HG03045 (cell line): ENCODE data around the gene MXD3.

Source experiments
- ATAC-seq: cut with Tn5 transposase; IDR thresholded peaks from one replicate; pipeline ENCODE4 v1.9.1; 2021; ENCODE audit warnings: mild to moderate bottlenecking, moderate library complexity; ENCODE audit not compliant: unreplicated experiment

MXD3 gene

DNA sequence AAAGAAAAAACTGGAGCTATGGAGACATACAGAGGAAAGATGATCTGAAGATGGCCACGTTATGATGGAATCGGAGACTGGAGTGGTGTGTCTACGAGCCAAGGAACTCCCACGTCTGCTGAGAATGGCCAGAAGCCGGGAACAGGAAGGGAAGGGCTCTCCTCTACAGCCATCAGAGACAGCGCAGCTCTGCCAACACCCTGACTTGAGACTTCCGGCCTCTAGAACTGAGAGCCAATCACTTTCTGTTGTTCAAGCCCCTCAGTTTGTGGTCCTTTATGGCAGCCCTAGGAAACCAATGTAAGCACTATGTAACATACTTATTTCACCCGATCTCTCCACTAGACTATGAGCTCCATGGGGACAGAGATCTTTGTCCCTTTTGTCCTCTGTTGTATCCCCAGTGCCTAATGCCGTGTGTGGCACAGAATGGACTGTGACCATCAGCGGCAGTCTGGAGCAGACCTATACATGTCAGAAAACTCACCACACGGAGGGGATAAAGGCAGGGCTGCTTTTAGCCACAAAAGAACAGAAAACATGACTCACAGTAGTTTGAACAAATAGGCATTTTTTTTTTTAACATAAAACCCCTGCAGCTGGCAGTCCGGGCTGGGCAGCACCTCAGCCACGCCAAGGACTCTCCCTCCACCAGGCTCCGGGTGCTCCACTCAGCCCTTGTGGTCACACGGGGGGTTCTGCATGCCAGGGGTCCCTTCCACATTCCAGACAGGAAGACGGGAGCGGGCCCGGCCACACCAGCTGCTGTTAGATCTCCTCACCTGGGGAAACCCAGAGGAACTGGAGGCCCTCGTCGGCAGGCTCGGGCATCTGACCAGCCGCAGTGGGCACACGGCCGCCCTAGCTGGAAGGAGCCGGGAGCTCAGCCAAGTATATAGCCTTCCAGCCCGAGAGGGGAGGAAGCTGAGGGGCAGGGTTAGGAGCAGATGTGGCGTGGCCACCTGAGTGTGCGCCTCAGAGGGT, 16.1 kb upstream of the MXD3 start:
- no peak for ATAC-seq

DNA sequence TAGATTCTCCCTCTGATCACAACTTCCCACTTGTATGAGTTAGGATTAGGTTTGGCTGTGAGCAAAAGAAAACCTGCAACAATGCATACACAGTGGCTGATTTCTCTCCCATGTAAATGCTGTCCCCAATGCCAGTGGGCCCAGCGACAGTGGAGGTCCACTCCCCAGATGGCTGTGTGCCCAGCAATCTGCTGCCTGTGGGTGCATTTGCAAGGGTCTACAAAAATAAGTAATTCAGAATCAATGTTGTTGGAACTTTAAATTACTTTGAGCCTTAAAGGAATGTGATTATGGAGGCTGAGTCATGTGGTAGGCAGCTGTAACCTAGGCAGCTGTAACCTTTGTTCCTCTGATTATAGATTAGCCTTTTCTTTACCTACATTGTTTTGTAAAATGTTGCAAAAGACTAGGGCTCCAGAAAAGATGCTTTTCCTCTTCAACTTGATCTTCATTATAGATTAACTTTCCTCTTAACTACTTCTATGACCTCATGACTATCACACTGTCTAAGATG, 14.2 kb upstream of the MXD3 start:
- ATAC-seq: no peak

DNA sequence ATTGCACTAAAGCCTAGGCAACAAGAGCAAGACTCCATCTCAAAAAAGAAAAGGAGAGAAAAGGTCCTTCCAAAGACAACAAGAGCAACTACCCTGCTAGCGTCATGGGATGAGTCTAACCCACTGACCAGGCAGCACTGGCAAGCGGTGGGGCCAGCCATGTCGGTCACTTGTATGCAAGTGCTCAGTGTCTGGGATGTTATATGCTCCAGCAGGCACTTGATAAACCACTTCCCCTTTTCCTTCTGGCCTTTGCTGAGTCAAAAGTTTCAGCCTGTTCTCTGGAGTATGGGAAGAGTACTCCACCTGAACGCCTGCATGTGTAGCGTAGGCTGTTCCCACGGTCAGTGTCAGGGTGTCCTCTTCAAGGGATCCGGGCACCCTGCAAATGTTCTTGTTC, 9.2 kb upstream of the MXD3 start:
- no peak for ATAC-seq

DNA sequence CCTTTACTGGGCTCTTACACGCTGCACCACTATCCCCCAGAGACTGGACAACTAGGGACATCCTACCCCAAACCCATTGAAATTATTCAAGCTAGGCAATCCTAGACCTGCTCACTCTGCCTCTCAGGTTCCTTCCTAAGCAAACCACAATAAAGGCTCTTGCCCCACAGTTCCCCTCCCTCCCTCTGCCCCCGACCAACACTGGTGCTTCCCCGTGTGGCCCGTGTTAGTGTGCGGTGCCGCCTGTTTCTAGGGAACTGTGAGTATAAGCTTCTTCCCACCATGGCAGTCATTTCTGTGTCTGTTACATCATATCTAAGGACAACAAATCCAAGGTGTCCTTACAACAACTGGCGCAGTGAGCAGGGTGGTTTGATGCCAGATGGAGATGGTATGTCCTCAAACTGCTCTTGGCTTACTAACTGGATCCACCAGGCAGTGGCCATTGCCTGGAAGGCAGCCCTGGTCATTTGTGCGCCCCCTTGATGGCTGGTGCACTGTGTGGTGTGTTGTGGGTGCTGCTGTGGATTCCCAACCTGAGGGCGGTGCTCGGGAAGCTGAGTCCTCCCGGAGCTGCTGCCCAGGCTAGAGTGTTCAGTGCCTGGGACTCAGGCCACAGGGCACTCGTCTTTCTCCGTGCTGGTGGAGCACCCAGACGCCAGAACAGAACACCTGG, 8.4 kb upstream of the MXD3 start:
- no peak for ATAC-seq

DNA sequence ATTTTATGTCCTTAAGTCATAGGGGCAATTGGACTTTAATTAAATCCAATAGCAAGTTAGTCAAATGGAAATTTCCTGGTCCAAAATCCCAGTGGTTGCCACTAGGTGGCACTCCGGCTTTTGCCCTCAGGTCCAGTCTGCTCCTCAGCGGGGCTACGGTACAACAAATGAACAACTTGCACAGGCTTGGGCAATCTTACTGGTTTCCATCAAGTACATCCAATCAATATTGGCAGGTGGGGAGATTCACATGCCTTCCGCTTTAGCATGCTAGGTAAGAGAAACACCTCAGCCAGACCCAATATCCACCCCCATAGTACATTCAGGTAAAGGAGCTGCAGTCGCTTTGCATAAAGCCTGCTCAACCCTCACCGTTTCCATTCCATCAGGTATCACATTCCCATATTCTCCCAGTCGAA, 6.3 kb upstream of the MXD3 start:
- no peak for ATAC-seq

DNA sequence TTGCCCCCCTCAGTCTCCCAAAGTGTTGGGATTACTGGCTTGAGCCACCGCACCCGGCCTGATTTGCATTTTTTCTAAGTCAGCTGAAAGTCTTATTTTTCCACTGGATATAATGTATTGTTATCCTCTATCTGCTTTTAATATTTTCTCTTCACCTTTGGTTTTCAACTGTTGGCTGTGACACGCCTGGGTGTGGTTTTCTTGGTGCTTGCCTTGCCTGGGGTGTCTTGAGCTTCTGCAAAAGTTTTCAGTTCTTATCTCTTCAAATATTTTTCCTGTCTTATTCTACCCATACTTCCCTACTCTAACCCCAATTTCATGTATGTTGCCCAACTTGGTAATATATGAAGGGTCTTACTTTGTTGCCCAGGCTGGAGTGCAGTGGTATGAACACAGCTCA, 4.3 kb upstream of the MXD3 start:
- ATAC-seq: no peak

DNA sequence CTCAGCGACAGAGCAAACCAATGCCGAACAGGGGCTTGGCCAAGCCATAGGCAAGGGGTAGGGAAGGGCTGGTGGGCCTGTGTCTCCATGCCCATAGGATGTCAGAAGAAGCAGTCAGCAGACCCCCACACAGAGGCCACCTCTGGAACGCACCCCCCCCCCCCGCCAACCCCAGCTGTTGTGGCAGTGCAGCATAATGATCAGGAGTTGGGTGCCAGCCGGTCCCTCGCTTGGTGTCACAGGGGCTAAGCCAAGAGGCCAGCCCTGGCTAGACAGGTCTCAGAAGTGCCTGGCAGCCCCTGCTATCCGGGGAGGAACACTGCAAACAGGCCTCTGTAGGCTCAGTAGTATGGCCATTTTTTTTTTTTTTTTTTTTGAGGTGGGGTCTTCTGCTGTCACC, 3.7 kb upstream of the MXD3 start:
- ATAC-seq: no peak

DNA sequence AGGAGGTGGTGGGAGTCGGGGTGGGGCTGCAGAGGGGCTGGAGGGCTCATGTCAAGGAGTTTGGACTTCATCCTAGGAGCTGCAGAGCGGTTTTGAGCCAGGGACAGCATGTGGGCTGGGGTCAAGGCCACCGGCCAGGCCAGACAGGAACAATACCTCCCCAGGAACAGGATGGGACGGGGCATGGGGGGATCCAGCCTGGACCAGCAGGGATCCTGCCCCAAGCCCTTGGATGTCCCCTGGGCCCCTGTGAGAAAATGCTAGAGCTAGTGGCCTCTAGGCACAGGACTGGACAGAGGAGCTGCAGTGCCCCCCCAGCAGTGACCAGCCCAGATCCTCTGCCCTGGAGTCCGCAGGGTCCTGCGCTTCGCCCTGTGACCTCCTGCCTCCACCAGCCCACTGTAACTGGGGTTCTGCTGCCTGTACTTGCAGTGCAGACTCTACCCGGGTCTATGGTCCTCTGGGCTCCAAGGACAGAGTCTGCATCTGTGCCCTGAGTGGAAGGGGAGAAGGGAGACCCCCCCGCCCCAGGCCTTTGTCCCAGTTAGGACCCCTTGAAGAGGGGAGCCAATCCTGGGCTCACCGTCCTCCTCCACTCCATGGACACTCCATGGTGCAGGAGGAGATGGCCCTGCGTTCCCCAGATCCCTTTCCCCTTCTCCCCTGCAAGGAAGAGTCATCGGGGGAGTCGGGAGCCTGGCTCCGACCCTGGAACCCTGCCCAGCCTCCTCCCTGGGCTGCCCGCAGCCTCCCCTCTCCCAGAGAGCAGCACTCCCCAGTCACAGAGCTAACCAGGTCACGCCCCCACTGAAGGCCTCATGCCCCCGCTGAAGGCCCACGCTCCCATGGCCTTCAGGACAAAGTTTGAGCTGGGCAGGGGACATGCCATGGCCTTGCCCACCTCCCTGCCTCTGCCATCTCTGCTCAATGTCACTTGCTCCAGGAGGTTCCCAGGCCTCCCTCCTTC, 3.0 kb upstream of the MXD3 start:
- ATAC-seq: no peak

DNA sequence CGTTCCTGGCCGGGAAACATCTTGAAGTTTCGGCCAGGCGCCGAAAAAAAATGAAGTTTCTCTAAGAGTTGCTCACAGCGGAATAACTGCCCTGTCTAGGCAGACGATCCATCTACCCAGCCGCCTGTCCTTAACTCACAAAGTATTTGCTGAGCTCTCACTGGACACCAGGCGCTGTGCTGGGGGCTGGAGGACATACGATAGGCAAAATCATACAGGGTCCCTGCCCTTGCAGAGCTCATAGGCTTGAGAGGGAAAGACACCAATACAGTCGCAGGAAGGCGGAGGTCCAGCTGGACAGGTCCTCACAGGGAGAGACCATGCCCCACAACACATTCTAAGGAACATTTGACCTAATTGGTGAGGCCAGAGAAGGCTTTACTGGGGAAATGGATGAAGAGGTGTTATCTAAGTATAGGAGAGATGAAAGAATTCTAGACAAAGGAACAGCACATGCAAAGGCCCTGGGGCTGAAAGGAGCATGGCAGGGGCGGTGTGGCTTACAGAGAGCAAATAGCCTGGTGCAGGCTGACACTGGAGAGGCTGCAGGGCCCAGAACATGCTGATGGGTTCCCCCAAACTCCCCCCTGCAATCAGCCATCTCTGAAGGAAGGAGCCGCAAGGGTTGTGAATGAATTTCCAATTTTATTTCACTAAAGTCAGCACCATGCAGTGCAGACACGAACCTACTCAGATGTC, 2.0 kb upstream of the MXD3 start:
- ATAC-seq: no peak

DNA sequence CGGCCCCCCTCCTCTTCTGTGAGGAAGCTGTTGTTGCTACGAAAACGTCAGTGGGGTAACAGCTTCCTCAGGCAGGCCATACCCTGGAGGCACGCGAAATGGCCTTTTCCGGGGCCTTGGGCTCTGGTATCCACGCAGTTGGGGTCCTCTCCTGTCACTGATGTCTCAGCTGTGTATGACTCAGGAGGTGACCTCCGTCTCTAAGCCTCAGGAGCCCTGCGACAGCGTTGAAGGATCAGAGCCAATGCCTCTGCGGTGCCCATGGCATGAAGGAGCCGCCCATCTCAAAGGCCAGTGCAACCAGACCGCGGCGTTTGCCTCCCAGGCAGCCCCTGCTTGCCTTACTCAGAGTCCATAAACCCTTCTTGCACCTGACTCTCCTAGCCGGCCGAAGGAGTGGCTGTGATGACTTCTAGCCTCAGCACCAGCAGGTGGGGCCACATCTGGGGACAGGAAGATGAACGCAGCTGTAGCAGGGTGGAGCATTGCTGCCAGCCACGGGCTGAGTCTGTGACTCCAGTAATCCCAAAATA, 1.0 kb upstream of the MXD3 start:
- peak; percentile 22 for ATAC-seq

DNA sequence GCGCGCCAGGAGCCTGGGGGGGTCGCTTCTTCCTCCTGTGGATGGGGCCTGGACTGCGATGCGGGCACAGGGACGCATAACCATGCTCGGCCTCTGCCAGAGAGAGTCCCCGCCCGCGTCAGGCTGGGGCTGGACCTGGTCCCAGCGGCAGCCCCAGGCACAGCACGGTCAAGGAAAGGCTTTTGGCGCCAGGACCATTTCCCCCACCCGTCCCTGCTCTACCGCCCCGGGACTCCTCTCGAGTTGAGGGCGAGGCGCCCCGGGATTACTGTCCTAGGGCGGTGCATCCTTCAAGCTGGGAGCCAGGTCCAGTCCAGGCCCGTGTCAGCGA, 341 bp downstream of the MXD3 start:
- ATAC-seq: no peak

DNA sequence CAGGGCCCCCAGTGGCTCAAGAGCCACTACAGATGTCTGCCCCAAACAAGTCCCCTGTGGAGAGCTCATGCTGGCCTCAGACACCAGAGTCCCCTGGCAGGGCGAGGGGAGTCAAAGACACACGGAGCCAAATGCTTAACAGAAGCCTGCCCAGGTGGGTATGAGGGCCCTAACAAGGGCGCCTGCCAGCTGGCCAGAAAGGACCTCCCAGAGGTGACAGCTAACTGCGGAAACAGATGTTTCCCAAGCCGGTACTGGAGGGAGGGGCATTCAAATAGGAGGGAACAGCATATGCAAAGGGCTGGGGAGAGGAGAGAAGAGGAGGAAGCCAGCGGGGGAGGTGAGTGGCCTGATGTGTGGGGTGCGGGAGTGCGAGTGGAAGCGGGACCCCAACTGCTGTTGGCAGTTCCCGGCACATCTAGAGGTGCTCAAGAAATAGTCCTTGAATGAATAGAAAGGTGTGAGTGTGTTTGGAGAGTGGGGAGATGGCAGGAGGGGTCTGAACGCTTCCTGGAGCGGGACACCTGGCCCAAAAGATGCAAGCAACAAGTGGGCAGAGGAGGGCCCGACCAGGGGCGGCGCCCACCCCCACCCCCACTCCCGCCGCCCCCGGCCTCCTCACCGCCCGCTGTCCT, 824 bp downstream of the MXD3 start:
- ATAC-seq: no peak

DNA sequence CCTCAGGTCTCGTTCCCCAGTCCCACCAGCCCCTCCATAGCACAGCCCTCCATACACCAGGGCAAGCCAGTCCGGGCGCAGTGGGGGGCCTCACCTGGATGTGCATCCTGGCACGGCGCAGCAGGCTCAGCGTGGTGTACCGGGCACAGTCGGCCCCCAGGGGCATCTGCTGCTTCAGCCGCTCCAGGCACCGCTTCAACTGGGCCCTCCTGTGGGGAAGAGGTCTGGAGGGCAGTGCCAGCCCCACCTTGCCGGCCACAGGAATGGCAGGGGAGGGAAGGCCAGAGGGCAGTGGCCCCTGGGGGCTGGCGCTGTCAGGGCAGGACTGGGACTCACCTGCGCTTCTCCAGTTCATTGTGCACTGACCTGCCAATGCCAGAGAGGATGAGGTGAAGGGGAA, 1.4 kb downstream of the MXD3 start:
- no peak for ATAC-seq

DNA sequence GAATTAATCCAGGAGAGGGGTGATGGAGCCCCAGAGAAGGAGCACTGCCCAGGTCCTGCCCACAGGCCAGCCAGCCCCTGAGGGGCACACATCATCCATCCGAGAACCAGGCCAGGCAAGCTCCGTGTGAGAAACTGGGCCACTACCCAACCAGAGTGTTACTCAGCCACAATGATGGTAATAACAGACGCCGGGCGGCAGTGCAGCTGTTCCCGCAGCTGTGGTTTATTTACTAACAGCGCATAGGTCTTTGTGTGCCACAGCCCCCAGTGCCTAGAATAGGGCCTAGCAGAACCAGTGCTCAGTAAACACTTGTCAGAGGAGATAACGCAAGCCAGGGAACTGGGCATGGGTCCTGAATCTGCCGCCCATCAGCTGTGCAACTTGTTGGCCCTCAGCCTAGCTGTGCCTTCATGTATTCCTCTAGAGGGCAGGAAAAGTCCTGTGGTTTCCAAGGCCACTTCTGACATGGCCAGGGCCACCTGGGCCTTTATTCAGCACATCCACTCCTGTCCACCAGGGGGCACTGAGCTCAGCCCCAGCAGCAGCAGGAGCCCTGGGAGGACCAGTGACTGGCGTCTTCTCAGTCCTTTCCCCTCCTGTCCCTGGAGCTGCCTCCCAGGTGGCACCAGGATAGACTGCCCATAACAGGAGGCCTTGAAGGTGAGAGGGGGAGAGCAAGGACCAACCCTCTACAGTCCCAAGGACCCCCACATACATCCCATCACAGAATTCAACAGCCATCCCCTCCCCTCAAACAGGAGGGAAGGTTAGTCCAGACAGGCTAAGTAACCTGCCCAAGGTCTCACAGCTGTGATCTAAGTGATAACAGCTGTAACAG, 2.1 kb downstream of the MXD3 start:
- ATAC-seq: no peak

DNA sequence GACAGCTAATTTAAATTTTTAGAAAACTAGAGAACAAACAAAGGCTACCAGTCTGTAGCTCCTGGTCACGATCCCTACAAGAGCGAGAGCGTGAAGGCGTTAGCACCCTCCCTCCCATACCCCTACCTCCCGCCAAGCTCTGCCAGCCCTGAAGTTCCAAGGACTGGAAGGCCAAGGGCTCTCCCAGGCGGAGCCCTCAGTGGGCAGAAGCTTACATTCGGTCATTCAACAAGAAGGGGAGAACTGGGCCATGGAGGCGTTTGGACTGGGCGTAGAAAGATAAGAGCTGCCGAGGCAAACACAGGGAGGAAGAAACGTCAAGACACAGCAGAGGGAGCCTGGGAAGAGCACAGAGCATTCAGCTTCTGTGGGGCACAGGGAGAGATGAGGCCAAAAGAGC, 3.0 kb downstream of the MXD3 start:
- ATAC-seq: no peak

DNA sequence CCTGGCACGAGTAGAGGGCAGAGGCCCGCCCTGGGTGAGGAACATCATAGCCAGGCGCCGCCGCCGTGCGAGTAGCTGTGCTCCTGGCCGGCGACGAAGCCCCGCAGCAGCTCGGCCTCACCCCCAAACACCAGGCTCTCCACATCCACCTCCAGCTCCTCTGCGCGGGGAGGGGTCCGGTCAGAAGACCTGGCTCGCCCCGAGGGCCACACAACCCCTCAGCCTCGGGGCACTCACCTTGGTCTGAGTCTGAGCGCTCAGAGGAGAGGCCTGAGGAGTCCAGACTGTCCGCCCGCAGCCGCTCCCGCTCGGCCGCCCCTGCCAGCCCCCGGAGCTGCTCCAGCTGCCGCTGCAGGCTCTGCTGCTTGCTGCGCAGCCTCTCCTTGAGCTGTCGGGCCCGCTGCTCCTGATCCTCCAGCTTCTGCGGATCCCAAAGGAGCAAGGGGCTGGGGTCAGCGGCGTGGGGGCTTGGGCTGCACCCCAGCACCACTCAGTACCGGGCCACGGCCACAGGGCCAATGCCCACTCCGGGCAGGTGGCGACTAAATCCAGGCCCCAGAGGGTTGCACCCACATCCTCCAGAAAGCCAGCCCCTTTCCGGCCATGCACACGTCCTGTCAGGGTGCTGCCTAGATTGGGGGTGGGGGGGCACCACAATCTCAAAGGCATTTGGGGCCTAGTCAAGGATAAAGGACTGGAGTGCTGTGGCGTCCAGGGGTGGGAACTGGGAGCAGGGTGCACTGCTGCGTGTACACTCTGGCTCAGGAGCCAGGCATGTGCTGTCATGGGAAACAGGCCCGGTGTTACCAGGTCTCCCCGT, 3.9 kb downstream of the MXD3 start:
- ATAC-seq: no peak

DNA sequence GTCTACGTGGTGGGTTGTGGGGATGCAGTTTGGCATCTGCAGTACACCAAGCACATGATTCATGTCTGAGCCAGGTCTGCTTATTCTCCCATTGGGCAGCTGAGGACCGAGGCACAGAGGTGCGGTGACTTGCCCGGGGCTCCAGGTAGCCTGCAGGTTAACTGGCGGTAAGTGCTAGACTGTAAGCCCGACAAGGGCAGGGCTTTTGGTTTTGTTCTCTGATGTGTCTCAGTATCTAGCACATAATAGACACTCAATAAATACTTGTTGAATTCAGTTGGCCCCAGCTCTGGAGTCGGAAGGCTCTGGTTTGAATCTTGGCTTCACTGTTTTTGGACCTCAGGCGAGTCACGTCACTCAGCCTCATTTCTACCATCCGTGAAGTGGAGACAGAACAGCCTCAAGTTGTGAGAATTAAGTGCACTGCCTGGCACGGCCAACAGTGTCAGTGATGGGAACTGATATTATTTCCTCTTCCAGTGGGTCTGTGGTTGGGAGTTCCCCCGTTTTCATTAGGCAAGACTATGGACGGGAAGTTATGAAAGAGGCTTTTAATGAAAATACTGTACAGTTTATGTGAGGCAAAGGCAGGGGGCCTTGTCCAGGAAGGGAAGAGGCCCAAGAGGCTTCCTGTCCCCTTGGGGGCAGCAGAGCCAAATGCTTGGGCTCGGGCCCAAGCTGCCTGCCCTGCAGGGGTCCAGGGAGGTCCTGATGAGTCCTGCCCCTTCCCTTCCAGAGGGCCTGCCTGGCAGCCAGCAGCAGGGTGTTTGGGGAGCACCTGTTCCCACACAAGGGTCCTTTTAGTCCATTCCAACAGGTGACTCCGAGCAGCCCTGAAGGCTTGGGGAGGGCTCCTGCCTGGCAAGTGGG, 4.8 kb downstream of the MXD3 start:
- no peak for ATAC-seq
